C4-2B (cell line): ENCODE data around the gene PEX5.

ENCODE experiments used
- CTCF ChIP-seq: fragments of 450-650 bp; conservative IDR thresholded peaks from 2 replicates; pipeline ENCODE4 v1.5.1; 2017; ENCODE audit warnings: mild to moderate bottlenecking
- ZFX ChIP-seq: fragments of 450-650 bp; IDR thresholded peaks from 2 replicates; pipeline ENCODE4 v1.6.1; 2017

GRCh38 chr12:7162691-7163114 lies 26.8 kb upstream of the PEX5 start:
- peak; percentile 95 for TF ChIP-seq CTCF
- TF ChIP-seq ZFX, result no peak
